Sigmoid colon (tissue), 4 donors: ENCODE measurements around the gene PDZD8.

Experiments
- POLR2A ChIP-seq, 2 donors: fragments of 450-650 bp; IDR thresholded peaks; one replicate each; pipeline ENCODE4 v1.6.1; 2016; ENCODE audit warnings: antibody characterized with exemption in 2 of 2, mild to moderate bottlenecking in 2 of 2, moderate library complexity in 2 of 2
- POLR2AphosphoS5 ChIP-seq, 4 donors: sonication (generic); formaldehyde crosslinking; IDR thresholded peaks; one replicate each; pipeline ENCODE4 v1.6.1; 2017; ENCODE audit warnings: antibody characterized with exemption in 4 of 4
- TF ChIP-seq, protein P1 (sequence below), 4 experiments: fragments of 450-650 bp in 3 of 4; fragments of 200-600 bp in 1 of 4; IDR thresholded peaks; one replicate each; pipeline ENCODE4 v1.5.1; 2016 to 2019; ENCODE audit warnings: antibody characterized with exemption in 4 of 4, mild to moderate bottlenecking in 3 of 4, moderate library complexity in 2 of 4

DNA sequence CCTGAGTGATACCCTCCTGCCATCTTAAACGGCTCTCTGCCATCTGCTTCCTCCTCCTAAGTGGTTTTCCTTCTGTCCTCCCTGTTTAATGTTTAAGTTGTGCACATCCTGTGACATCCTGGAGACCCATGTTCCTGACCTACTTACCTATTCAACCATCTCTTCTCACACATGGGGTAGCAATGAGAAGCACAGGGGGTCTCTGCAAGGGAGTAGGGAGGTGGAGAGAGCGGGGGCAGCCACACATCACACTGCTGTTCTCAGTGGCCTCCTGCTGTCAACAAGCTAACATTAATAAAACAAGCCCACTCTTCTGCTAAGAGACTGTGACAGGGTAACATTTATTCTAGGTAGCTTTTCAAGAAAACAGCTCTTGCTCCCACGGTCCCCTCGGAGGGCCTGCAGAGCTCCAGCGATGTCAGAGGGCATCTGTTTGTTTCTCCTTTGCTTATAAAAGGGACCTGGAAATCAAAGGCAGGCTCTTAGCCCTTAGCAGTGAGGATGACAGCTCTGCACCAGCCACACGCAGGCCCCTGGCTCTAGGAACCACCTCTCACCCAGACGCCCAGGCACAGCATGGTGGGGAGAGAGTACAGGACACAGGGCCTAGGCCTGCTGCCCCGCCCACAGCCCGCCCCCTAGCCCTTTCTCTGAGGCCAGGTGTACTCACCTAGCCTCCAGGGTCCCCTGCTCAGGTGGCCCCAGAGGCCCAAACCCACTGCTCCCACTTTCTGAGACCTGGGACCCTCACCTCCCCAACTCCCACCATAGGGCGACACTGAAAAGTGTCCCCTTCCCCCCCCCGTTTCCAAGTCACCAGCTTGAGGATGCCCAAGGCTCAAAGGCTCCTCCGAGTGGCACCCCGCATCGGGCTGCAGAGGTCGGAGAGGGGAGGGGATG, 135.3 kb downstream of the PDZD8 start:
- TF ChIP-seq, protein P1, sequence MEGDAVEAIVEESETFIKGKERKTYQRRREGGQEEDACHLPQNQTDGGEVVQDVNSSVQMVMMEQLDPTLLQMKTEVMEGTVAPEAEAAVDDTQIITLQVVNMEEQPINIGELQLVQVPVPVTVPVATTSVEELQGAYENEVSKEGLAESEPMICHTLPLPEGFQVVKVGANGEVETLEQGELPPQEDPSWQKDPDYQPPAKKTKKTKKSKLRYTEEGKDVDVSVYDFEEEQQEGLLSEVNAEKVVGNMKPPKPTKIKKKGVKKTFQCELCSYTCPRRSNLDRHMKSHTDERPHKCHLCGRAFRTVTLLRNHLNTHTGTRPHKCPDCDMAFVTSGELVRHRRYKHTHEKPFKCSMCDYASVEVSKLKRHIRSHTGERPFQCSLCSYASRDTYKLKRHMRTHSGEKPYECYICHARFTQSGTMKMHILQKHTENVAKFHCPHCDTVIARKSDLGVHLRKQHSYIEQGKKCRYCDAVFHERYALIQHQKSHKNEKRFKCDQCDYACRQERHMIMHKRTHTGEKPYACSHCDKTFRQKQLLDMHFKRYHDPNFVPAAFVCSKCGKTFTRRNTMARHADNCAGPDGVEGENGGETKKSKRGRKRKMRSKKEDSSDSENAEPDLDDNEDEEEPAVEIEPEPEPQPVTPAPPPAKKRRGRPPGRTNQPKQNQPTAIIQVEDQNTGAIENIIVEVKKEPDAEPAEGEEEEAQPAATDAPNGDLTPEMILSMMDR (IDR thresholded peaks at IDR 0.05) = no peak
- TF ChIP-seq POLR2A (IDR thresholded peaks at IDR 0.05) = no peak
- TF ChIP-seq POLR2AphosphoS5 (IDR thresholded peaks at IDR 0.05) = no peak
